HG03442 (cell line): ENCODE data around the gene AP4M1.
"Not testable (repeated sequence)": the region's sequence is repeated elsewhere in the genome, so short reads cannot be mapped to it uniquely, and the experiment has no call there.

ENCODE experiments used
- ATAC-seq: cut with Tn5 transposase; IDR thresholded peaks from one replicate; pipeline ENCODE4 v1.9.1; 2021; ENCODE audit warnings: mild to moderate bottlenecking, moderate library complexity; ENCODE audit not compliant: unreplicated experiment

The AP4M1 gene

DNA sequence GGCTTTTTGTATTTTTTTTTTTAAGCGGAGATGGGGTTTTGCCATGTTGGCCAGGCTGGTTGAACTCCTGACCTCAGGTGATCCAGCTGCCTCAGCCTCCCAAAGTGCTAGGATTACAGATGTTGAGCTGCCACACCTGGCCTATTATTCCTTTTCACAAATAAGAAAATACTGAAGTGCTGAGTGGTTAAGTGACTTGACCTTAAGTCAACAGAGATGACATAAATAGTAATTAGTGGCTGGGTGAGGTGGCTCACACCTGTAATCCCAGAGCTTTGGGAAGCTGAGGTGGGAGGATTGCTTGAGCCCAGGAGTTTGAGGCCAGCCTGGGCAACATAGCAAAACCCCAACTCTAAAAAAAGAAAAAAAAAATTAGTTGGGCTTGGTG is 28.8 kb downstream of the AP4M1 start:
- ATAC-seq = not testable (repeated sequence)

DNA sequence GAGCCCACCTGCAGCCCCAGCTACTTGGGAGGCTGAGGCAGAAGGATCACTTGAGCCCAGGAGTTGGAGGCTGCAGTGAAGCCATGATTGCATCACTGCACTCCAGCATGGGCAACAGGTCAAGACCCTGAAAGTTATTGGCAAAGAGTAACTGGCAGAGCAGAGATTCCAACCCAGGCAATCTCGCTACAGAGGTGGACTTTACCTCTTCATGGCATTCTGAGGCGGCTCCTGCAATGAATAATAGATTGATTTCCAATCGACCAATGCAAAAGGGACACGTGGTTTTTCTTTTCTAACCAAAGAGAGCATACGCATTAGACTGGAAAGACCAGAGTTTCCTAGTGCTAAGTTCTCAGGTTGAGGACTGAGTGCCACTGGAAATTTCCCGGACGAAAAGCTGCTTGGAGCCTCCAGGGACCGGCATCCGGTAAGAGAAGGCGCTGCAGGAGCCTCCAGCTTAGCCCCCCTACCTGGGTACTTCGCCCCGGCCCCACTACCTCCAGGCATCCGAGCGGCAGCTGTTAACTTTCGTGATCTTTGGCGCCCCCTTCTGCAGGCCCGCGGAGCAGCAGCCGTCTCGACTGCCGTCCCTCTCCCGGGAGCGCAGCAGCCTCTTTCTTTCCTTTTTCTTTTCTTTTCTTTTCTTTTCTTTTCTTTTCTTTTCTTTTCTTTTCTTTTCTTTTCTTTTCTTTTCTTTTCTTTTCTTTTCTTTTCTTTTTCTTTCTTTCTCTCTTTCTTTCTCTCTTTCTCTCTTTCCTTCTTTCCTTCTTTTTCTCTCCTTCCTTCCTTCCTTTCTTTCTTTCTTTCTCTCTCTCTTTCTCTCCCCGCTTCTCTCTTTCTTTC is 29.4 kb downstream of the AP4M1 start:
- ATAC-seq = no peak

DNA sequence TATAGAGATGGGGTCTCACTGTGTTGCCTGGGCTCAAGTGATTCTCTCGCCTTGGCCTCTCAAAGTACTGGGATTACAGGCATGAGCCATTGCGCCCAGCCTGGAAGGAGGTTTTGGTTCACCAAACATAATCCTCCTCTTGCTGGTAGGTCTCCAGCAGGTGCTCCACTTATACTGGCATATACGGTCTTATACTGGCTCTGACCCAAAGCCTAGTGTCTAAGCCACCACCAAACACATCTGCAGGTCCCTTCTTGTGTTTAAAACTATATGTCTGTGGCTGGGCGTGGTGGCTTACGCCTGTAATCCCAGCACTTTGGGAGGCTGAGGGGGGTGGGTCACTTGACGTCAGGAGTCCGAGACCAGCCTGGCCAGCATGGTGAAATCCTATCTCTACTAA is 30.7 kb downstream of the AP4M1 start:
- ATAC-seq = no peak

DNA sequence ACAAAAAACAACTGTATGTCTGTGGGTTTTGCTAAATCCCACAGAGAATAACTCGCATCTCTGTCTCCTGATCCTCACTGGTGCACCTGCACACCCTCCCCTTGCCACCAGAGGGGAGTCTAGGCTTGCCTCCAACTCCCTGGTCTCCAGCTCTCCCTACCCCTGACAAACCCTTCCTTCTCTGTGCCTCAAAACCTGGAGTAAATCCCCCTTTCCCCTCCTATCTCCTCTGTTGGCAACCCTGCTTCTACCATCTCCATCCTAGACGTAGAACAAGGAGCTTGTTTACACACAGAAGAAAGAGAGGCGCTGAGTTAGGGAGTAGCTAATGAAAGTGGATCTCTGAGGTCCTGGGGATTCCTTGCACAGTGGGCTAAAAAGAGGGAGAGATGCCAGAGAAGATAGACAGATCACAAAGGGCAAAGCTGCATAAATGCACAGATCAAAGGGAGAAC is 31.3 kb downstream of the AP4M1 start:
- ATAC-seq = peak; percentile 69

DNA sequence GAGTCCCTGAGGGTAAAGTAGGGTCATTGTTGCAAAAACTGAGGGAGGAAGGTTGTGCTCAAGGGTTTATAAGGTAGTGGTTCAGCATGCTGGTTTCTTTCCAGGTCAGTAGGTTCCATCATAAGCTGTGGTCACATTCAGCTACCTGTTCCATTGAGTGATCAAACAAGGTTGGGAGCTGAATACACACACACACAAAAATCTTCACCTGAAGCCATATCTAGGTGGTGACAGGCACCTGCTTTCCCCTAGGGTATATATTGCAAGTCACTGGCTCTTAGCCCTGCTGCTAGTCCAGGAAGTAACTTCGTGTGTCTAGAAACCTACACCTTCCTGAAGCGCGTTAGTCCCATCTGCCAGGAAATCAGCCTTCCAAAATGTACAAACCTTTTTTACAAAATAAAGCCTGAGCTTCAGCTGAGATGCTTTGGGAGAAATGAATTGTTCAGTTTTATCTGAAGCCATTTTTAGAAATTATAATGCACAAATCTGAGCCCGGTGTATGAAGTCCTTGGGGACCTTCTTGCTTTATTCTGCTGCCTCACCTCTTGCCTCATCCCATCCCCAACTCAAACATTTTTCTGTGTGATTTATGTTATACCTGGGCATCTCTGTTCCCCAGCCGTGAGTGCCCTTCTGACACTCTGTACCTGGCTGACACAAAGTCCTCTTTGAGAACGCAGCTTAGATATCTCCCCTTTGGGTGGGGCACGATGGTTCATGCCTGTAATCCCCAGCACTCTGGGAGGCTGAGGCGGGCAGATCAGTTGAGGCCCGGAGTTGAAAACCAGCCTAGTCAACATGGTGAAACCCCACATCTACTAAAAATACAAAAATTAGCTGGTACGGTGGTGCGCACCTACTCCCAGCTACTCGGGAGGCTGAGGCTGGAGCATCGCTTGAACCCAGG is 36.7 kb downstream of the AP4M1 start:
- no peak for ATAC-seq

DNA sequence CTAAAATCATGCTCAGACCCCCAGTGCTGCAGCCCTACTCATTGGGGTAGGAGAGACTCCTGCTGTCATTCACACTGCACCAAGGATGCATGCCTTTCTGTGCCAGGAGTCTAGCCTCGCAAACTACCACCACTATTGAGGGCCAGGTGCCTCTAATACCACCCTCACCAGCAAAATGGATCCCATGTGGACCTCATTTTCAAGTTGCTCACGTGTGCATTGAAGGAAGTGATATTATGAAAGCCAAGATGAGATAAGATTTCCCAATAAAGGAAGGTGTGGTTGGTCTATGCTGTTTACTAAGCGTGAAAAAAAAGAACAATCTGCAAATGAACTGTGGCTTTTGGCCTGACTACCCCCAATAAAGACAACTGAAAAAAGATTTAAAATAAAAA is 40.1 kb downstream of the AP4M1 start:
- no peak for ATAC-seq

DNA sequence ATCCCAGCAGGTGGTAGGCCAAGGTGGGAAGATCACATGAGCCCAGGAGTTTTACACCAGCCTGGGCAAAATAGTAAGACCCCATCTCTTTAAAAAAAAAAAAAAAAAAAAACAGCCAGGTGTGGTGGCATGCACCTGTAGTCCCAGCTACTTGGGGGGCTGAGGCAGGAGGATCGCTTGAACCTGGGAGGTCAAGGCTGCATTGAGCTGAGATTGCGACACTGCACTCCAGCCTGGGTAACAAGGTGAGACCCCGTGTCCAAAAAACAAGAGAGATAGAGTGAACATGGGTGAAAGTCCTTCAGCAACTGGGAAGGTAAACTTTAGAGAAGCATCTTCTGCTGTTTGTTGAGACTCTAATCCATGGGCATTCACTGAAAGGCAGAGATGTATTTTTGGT is 41.0 kb downstream of the AP4M1 start:
- ATAC-seq = no peak

DNA sequence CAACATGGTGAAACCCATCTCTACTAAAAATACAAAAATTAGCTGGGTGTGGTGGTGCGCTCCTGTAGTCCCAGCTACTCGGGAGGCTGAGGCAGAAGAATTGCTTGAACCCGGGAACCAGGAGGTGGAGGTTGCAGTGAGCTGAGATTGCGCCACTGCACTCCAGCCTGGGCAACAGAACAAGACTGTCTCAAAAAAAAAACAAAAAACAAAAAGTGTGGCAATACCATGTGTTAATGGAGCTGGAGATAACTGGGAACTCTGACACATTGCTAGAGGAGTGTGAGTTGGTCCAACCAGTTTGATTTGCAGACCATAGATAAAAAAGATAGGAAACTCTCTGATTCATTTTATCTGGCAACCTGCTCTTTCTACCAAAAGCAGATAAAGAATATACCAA is 44.9 kb downstream of the AP4M1 start:
- not testable (repeated sequence) for ATAC-seq

DNA sequence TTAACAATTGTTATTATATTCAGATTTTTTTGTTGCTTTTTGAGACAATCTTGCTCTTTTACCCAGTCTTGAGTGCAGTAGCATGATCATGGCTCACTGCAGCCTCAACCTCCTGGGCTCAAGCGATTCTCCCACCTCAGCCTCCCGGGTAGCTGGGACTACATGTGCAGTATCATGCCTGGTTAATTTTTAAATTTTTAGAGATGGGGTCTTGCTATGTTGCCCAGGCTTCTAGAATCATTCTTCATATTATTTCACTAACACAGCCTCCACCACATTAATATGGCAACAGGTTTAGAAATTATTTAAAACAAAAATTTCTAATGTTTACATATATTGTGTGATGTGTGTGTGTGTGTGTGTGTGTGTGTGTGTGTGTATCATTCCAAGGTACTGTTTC is 45.8 kb downstream of the AP4M1 start:
- no peak for ATAC-seq

DNA sequence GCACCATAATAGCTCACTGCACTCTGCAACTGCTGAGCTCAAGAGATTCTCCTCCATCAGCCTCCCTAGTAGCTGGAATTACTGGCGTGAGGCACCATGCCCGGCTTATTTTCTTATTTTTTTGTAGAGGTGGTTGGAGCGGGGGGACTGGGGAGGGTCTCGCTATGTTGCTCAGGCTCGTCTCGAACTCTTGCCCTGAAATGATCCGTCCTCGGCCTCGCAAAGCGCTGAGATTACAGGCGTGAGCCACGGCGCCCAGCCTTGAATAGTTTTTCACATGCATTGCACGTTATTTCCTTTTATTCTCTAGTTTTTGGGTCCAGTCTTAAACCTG is 46.7 kb downstream of the AP4M1 start:
- ATAC-seq = no peak

DNA sequence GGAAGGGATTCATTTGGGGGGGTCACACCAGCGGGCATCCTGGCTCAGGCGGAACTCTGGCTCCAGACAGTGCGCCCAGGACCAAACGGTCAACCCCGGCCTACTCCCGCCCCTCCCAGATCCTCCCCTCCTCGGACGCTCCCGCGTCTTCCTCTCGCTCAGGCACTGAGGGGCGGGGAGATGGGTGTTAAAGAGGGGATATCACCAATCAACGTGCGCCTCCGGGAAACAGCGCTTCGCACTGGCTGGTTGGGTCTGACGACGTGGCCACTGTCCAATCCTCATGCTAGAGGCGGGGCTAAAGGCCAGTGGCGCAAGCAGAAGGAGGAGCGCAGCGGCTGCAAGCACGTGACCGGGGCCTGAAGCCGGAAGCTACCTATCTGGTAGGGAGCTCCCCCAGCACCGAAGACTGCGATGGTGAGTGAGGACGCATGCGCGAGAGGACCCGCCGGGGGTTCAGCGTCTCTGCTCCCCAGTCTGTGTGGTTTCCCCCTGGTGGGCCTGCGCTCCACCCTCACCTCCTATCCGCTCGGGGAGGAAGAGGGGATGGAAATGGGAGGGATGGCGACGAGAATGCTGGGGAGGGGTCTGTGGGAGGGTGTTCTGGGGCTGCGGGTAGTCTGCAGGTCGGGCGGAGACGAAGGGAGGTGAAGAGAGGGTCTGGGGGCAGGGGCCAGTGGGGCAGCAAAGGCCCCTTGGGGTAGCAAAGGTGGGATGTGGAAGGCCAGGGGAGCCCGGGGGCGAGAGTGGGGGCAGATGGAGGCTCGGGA is 47.3 kb downstream of the AP4M1 start, which contains the start of gene LAMTOR4:
Gene LAMTOR4 (plus strand): TSS at position 360 of the 770 bp plus-strand sequence. CDS start 55 bp downstream, at position 415.
- peak; percentile 97 for ATAC-seq

DNA sequence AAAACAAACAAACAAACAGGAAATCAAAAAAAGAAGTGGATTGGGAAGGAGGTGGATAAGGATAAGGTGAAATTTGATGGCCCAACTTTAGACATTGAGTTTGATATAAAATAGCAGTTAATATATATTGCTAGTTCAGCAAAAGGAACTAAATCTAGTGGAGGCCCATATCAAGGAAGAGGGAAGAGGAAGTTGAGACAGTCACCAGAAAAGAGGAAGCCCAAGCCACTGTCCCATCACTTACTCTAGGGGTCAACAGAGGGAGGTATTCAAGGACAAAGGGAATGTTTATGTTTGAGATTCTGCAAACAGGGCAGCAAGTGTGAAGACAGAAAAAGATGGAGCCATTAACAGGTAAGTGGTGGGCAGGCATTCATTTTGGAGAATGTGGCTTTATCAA is 51.0 kb downstream of the AP4M1 start:
- no peak for ATAC-seq

DNA sequence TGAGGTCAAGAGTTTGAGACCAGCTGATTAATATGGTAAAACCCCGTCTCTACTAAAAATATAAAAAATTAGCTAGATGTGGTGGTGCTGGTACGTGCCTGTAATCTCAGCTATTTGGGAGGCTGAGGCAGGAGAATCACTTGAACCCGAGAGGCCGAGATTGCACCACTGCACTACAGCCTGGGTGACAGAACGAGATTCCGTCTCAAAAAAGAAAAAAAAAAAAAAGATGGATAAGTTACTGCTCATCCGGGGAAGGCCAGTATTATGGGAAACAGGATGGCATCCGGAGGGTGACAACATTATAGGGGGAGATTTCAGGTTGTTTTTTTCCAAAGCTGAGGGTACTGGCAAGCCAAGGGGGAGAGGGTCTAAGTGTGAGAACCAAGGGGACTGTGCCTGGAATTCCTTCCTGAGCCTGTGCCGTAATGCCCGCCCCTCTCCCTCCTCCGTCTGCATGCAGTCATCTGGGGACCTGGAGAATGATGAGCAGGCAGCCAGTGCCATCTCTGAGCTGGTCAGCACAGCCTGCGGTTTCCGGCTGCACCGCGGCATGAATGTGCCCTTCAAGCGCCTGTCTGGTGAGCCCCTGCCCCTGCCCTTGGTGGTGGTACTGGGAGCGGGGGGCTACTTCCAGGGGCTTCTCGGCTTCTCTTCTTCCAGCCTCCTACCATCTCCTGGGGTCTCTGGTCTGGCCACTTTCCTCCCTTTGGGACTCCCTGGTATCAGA is 51.7 kb downstream of the AP4M1 start:
- ATAC-seq = no peak

DNA sequence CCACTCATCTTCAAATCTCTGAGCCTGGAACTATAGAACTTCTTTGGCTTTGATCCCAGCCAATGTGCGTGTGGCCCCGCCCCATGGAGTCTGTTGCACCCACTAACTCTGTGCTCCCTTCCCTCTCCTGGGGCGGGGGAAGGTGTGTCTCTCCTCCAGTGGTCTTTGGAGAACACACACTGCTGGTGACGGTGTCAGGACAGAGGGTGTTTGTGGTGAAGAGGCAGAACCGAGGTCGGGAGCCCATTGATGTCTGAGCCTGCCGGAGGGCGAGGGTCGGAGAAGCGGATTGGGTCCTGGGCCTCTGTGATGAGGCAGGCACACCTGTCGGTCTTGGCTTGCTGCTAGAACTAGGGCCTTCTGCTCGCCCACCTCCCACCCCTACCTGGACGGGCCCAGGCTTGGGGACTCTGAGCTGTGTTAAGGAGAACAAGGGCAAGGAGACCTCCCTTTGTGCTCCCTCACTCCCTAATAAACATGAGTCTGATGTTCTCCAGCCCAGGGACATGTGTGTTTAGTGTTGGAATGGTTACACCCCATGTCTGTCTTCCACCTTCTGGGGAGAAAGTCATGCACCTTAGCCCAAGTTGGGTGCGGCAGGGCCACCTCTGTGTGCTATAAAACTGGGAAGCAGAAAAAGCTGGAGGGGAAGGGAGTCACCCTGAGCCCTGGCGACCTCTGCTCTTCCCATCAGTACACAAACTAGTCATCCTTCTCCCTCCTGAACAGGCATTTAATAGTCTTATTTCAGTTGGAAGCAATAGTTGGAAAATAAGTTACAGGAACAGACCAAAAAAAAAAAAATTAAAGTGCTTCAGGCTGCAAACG is 52.5 kb downstream of the AP4M1 start:
- ATAC-seq = no peak

DNA sequence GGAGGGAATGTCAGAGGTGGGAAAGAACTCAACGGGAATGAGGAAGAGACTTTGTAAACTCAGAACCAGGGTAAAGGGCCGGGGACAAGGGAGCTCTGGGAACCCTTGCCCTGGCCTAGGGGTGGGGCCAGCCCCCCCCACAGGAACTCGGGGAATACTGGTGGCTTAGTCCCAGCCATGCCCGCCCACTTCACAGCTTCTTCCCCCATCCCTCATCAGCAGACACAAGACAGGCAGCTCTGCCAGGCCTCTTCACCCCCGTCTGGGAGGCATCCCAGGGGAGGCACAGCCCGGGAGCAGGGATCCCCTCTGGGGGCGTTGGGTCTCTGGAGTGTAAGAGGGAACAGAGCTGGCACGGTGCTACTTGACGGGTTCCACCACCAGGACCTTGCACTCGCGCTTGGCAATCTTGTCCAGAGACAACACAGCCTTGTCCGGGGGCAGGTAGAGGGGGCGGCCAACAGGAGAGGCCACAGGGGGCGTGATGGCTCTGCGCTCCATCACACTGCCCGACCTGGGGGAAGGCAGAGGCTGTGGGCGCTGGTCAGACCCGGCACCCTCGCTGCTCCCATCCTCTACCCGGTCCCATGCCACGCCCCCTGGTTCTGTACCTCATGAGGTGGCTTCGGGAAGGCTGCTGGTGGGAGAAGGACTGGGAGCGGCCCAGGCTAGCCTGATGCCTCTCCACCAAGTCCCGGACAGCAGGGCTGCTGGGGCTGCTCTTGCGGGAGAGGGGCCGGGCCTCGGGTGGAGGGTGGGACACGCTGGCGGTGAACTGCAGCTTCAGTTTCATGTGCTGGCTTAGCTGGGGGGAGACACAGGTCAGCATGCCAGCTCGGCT is 53.4 kb downstream of the AP4M1 start:
- ATAC-seq = no peak

DNA sequence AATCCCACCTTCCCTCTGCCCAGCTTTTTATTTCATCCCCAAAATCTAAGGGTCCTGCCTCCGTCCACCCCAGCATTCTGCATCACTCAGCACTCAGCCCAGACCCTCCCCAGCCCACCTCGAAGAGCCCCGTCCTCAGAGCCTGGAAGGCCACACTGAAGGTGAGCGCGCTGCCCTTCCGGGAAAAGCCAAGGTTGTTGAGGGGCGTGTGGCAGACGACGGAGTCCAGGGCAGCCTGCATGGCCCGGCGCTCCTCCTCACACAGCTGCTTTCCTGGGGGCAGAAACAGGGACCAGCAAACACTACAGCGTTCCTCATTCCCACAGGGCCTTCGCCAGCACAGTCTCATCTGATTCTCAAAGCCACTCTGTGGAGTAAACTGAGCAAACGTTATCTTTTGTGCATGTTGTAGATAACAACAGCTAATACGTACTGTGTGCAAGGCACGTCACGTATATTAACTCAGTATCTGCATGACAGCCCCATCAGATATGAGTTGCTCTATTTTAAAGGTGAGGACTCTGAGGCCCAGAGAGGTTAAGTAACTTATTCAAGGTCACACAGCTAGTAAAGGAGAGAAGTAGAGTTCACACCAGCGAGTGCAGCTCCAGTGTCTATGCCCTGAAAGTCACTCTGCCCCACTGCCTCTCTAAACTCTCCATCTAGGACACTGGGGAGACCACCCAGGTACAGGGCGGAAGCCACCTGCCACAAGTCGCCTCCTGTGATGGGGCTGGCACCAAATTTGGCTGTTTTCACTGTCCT is 54.3 kb downstream of the AP4M1 start:
- no peak for ATAC-seq

DNA sequence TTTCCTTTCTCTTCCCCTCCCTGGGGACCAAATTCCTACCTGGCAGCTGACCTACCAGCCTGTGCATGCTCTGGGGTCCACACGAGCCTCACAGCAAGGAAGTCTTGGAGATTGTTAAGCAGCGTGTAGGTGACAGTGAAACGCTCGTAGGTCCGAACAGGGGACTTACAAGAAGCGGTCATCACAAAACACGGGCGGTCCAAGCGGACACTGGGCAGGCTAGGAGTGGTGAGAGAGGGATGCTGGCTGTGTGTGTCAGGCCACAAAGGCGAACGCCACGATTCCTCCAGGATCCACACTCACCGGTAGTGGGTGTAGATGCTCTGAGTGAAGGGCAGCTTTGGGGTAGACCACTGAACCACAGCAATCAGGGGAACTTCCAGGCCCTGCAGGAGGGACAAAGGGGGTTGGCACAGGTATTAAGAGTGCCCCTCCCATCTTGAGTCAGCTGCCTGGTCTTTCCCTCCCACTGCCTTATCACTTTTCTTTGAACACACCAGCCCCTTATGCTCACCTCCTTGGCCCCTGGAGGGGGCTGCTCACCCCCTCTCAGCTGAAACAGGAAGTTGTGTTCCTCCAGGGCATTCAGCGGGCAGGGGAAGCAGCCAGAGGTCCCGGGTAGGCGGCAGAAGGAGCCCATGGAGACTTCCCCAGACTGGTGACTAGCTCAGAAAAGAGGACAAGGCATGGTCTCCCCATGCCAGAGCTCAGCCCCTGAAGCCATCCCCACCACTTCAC is 55.1 kb downstream of the AP4M1 start:
- ATAC-seq = no peak

DNA sequence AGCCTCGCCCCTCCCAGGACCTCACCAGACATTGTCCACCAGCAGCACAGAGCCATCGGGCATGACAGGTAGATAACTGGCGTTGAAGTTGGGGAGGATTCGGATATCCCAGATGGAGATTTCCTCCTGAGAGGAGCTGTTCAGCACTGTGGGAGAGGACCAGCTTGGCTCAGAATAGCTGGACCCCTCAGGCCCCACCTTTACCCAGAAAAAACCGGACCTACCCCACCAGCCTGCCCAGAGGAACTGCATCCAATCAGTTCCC is 55.6 kb downstream of the AP4M1 start:
- ATAC-seq = no peak
